Epidermal melanocyte (primary cell): ENCODE measurements around the gene DEXI.

Source experiments
- DNase-seq: peaks from one replicate; pipeline ENCODE4 v3.0.0; 2011; ENCODE audit warnings: low spot score; ENCODE audit not compliant: insufficient read length

The DEXI gene

DNA sequence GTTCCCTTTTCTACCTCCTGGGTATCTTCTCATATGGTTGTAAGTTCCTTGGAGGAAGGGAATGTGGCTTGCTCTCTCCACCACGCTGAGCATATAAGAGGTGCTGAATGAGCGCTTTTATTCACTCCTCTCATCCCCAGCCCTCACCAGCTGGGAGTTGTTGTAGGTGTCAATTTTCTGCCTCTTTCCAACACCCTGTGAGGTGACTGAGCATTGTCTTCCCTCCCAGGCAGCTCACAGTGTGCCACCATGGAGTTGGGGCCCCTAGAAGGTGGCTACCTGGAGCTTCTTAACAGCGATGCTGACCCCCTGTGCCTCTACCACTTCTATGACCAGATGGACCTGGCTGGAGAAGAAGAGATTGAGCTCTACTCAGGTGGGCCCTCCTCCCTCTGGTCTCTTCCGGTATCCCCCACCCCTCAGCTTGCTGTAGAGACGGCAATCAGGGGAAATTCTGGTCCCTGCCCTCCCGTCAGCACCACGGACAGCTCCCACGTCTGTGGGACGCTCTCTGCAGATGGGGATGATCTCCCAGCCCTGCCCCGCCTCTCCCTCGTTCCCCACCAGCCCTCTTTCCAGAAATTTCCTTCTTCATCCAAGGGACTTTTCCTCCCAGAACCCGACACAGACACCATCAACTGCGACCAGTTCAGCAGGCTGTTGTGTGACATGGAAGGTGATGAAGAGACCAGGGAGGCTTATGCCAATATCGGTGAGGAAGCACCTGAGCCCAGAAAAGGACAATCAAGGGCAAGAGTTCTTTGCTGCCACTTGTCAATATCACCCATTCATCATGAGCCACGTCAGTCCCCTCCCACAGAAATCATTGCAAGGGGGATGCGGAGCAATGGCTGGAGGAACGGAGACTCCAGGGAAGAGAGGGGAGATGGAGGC is 47.0 kb downstream of the DEXI start:
- peak; percentile 61 for DNase-seq

GRCh38 chr16:10892782-10893318 is 49.4 kb downstream of the DEXI start:
- no peak for DNase-seq

- no peak for DNase-seq
Observed at GRCh38 chr16:10889855-10890254, 52.4 kb downstream of the DEXI start.

- no peak for DNase-seq
Observed at GRCh38 chr16:10888320-10888937, 53.8 kb downstream of the DEXI start.

- DNase-seq, result no peak
Observed at GRCh38 chr16:10885246-10885645, 57.0 kb downstream of the DEXI start.

- no peak for DNase-seq
Observed at GRCh38 chr16:10883004-10883403, 59.3 kb downstream of the DEXI start.

- no peak for DNase-seq
Observed at GRCh38 chr16:10881479-10882030, 60.7 kb downstream of the DEXI start.

DNA sequence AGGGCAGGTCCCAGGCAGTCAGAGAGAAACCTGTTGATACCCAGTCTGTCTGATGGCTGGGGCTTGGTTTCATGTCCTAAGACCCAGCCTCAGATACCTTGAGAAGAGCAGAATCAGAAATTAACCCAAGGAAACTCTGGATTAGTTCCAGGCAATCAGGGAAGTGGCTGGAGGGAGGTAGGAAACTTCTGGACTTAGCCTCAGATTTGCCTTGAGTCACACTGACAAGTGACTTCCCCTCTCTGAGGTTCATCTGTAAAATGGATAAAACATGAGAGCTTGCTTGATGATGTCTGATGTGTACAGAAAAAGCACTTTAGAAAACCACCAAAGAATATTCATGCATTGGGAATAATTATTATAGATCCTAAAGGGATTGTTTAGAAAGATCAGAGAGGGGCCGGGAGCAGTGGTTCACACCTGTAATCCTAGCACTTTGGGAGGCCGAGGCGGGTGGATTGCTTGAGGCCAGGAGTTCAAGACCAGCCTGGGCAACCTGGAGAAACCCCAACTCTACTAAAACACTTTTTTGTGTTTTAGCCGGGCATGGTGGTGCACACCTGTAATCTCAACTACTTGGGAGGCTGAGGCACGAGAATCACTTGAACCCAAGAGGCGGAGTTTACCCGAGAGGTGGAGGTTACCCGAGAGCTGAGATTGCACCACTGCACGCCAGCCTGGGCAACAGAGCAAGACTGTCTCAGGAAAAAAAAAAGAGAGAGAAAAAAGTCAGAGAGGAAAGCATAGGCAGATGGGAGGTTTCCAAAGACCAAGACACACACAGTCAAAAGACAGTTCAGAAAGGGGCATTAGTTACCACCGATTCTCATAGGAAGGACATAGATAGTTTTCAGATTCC is 61.4 kb downstream of the DEXI start:
- no peak for DNase-seq

- DNase-seq, result no peak
Observed at GRCh38 chr16:10879681-10880589, 62.3 kb downstream of the DEXI start.
